ENCODE measurements around the gene SPATA31C1. TPM values are rescaled to one million over a fixed set of nuclear protein-coding genes. Genes with fewer than 3 reads are reported as not detected.

SPATA31C1 gene
- total and polyA plus RNA-seq, 2 of the 8 experiments (the other 6 are each of a cell fraction or from before 2014, with no cell fraction given) = 0.15 TPM; not detected in 1

DNA sequence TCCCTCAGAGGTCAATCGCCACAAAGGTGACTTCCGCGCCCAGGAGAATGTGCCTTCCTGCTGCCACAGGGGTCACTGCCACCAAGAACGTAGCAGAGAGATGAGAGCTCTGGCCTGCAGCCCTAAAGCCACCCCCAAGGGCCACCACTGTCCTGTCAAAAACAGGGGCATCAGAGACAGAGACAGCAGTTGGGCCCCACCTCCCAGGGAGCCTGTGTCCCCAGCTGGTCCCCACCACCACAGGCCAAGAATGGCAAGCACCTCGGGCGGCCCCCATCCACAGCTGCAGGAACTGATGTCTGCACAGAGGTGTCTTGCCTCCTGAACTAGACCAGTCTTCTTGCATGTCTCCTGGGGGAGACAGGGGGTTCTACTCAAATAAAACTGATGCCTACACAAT lies 29.3 kb upstream of the SPATA31C1 start:
- no peak overlapping the region for H3K27ac ChIP-seq (ENCODE audit: low read depth, low read length)
- no peak overlapping the region for H3K4ac ChIP-seq (replicated peaks; ENCODE audit: insufficient read length, low read depth, low read length)
- no peaks in the 10 kb centered on the region for H3K23me2 ChIP-seq (ENCODE audit: low read depth, low read length)
- H2BK12ac ChIP-seq (ENCODE audit: low read depth, low read length) = no peak overlapping the region
- no peak overlapping the region for H2BK5ac ChIP-seq (ENCODE audit: low read depth, low read length)
- no peak overlapping the region for H4K5ac ChIP-seq (ENCODE audit: insufficient read length, low read depth, low read length)
- no peak overlapping the region for H3K14ac ChIP-seq (ENCODE audit: insufficient read length)
- no peaks in the 10 kb centered on the region for H4K20me1 ChIP-seq (replicated peaks in 1 of 2; ENCODE audit: control insufficient read depth in 1 of 2, insufficient read depth in 2 of 2, low read length in 2 of 2)
- no peak for FAIRE-seq
- no peaks in the 10 kb centered on the region for H3K79me1 ChIP-seq (ENCODE audit: low read depth, low read length)
- H3K18ac ChIP-seq (ENCODE audit: extremely low read depth, low read length) = no peak overlapping the region
- no peak overlapping the region for H3K9ac ChIP-seq (replicated peaks in 1 of 4; ENCODE audit: extremely low read depth in 1 of 4, low read depth in 3 of 4, low read length in 3 of 4)
- no peaks in the 10 kb centered on the region for H3K9me3 ChIP-seq (ENCODE audit: insufficient read depth in 2 of 2, low read depth in 1 of 2, low read length in 1 of 2)
- H2BK120ac ChIP-seq (replicated peaks; ENCODE audit: low read depth, low read length) = no peak overlapping the region
- no peak overlapping the region for H2BK20ac ChIP-seq (ENCODE audit: low read length)
- no peaks in the 10 kb centered on the region for H3K27me3 ChIP-seq (replicated peaks in 1 of 4; ENCODE audit: control insufficient read depth in 3 of 4, extremely low read depth in 1 of 4, insufficient read depth in 3 of 4, low read length in 3 of 4)
- H2BK15ac ChIP-seq (ENCODE audit: low read length) = no peak overlapping the region
- no peak overlapping the region for H2AK5ac ChIP-seq (ENCODE audit: low read depth, low read length)
- WGBS, 2 experiments (ENCODE audit: extremely low coverage in 1 of 2, insufficient coverage in 1 of 2, insufficient read length in 1 of 2, insufficient replicate concordance in 2 of 2, low coverage in 1 of 2, low lambda C conversion rate in 2 of 2, missing lambda C conversion rate in 1 of 2) = 79% methylated on average over 6 of the region's 6 CpGs; no CpG with 5 or more reads in 1 of the 2 experiments
- H3K36me3 ChIP-seq (ENCODE audit: control insufficient read depth in 2 of 4, insufficient read depth in 4 of 4, low read length in 3 of 4) = no peaks in the 10 kb centered on the region
- H4K8ac ChIP-seq (ENCODE audit: extremely low read depth, insufficient read depth, low read length) = no peak overlapping the region
- POLR2A ChIA-PET (ENCODE audit: partially characterized antibody) = no interaction called here
- no peak overlapping the region for H3K4me2 ChIP-seq (ENCODE audit: insufficient read depth in 1 of 2, low read depth in 2 of 2, low read length in 2 of 2)
- no peak overlapping the region for H2AFZ ChIP-seq (ENCODE audit: low read length)
- H4K91ac ChIP-seq (replicated peaks; ENCODE audit: insufficient read length, low read length) = no peak overlapping the region
- no peak overlapping the region for H3K56ac ChIP-seq (replicated peaks; ENCODE audit: insufficient read length, low read depth, low read length)
- CTCF ChIA-PET (ENCODE audit: partially characterized antibody) = interaction anchor here (0.5 to 1.1 kb wide), 3 partner anchors 9 to 167 kb away, joined by 3 to 4 read pairs (median 3); no protein-coding TSS in a partner anchor
- no peaks in the 10 kb centered on the region for H3K79me2 ChIP-seq (ENCODE audit: control insufficient read depth in 1 of 2, insufficient read depth in 2 of 2, low read length in 2 of 2)
- no peak for DNase-seq (ENCODE audit: low read depth in 1 of 2, low spot score in 2 of 2)
- H3K4me1 ChIP-seq (replicated peaks in 1 of 4; ENCODE audit: control insufficient read depth in 3 of 4, insufficient read depth in 4 of 4, low read length in 3 of 4) = peaks cover 0 to under 1% (median 0%) of the 10 kb centered on the region in 4 experiments; a peak in 2 of 7 replicates
- H3K4me3 ChIP-seq (ENCODE audit: extremely low read depth in 1 of 4, insufficient read depth in 2 of 4, low read depth in 3 of 4, low read length in 4 of 4) = no peak overlapping the region
- no peak overlapping the region for H3K23ac ChIP-seq (ENCODE audit: insufficient read length)
- no peak for TF ChIP-seq GABPA (IDR thresholded peaks at IDR 0.05; ENCODE audit: borderline replicate concordance, insufficient read depth, low read length)
- no peak for TF ChIP-seq SIN3A (conservative IDR thresholded peaks at IDR 0.05 in 1 of 2, IDR thresholded peaks at IDR 0.05 in 1 of 2; ENCODE audit: low read depth in 1 of 2, low read length in 2 of 2)
- no peak for TF ChIP-seq CREB1 (IDR thresholded peaks at IDR 0.05)
- no peak for TF ChIP-seq CHD1 (IDR thresholded peaks at IDR 0.05; ENCODE audit: low read depth, low read length)
- no peak for TF ChIP-seq RNF2 (IDR thresholded peaks at IDR 0.05; ENCODE audit: borderline replicate concordance, low read depth, low read length, missing control alignments, poor library complexity, severe bottlenecking)
- no peak for TF ChIP-seq POLR2AphosphoS5 (IDR thresholded peaks at IDR 0.05; ENCODE audit: low read depth, low read length)
- TF ChIP-seq PHF8 (conservative IDR thresholded peaks at IDR 0.05; ENCODE audit: low read depth, low read length) = no peak
- TF ChIP-seq POU5F1 (IDR thresholded peaks at IDR 0.05; ENCODE audit: low read depth, low read length) = no peak
- TF ChIP-seq BCL11A (IDR thresholded peaks at IDR 0.05; ENCODE audit: low read depth in 2 of 2, low read length in 2 of 2) = no peak
- TF ChIP-seq EGR1 (IDR thresholded peaks at IDR 0.05; ENCODE audit: borderline replicate concordance, low read depth, low read length) = no peak
- no peak for TF ChIP-seq TBP (IDR thresholded peaks at IDR 0.05; ENCODE audit: low read depth, low read length)
- TF ChIP-seq CTCF (IDR thresholded peaks at IDR 0.05; ENCODE audit: control extremely low read depth in 1 of 3, insufficient read depth in 1 of 3, low read depth in 1 of 3, low read length in 3 of 3) = no peak
